Middle frontal gyrus (tissue), 1 donor: ENCODE measurements around the gene UBA5.
A peak's percentile ranks its signal among the peaks of the same experiment; 100 is the strongest.

Experiments used
- DNase-seq: peaks from one replicate; pipeline ENCODE4 v3.0.0-alpha.2; 2015; ENCODE audit warnings: low spot score; ENCODE audit errors: extremely low spot score

Gene UBA5

DNA sequence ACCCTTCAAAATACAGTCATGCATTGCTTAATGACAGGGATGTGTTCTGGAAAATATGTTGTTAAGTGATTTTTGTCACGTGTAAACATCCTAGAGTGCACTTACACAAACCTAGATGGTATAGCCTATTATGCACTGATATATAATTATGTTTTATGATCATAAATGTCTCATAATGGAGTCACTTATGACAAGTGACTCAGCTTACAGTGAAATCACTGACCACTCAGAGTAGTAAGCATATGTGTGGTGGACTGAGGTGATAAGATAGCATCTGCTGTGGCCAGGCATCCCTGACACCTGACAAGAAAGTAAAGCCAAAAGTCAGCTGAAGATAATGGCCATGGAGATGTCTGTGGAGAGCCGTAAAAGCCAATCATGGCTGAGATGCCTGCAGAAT is 5.9 kb upstream of the UBA5 start:
- DNase-seq: no peak

DNA sequence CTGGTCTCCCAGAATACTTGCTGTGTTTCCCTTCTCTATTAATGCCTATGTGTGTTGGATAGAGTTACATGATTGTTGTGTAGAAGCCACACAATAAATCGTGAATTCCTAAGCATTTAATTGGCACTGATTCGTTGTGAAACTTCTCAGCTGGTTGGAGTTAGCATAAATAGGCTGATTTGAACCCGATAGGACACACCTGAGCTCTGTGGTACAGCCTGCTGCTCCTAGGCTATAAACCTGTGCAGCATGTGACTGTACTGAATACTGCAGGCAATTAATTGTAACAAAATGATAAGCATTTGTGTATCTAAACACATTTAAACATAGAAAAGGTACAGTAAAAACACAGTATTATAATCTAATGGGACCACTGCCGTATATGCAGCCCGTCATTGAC is 5.4 kb upstream of the UBA5 start:
- no peak for DNase-seq

DNA sequence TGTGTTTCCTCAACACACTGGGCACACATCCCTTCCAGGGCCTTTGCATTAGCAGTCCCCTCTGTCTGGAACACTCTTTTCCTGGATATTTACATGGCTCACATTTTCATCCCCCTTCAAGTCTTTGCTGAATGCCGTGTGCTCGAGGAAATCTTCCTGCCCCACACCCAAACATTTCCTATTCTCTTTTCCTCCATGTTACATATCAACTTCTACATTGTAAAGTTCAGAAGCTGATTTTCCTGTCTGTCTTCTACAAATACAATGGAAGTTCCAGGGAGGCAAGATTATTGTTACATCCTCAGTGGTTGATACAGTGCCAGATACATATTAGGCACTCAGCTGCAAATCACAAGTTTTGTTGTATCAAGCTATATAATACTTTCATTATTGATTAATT is 4.7 kb upstream of the UBA5 start:
- no peak for DNase-seq

DNA sequence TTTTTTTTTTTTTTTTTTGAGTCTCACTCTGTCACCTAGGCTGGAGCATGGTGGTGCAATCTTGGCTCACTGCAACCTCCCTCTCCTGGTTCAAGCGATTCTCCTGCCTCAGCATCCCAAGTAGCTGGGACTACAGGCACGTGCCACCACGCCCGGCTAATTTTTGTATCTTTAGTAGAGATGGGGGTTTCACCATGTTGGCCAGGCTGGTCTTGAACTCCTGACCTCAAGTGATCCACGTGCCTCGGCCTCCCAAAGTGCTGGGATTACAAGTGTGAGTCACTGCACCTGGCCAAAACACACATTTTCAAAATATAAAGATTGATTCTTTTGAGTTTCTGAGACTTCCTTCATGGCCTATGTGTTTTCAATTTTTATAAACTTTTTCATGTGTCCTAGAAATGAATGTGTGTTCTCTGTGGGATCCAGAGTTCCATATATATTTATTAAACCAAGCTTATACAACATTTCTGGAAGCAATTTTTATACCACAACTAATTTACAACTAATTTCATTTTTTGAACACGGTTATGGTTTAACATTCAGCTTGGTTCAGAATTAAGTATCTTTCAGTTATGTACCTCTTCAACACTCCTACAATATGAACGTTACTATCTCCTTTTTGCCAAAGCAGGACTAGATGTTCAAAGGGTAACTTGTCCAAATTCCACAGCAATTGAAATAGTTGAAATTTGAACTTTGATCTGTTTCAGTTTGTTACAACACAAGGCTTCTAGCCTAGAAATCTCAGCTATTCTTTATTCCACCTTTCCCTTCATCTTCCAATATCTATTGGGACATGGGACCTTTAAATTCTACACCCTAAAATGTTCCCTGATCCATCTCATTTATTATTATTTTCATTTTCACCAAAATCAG is 2.0 kb upstream of the UBA5 start:
- no peak for DNase-seq

DNA sequence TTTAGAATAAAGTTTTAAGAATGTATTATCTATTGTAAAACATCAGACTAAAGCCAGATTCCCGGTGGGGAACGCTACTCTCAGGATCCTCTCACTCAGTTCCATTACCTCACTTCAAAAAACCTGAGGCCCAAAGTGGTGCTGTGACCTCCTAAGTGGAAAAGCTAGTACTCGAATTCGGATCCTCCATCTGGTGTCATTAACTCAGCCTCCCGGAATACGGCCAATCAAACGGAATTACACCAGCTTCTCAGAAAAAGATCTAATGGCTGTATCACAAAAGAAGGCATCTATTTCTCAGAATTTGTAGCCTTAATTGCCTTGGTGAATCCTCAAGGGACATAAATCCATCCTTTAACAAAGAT is 1.1 kb upstream of the UBA5 start:
- DNase-seq: no peak

DNA sequence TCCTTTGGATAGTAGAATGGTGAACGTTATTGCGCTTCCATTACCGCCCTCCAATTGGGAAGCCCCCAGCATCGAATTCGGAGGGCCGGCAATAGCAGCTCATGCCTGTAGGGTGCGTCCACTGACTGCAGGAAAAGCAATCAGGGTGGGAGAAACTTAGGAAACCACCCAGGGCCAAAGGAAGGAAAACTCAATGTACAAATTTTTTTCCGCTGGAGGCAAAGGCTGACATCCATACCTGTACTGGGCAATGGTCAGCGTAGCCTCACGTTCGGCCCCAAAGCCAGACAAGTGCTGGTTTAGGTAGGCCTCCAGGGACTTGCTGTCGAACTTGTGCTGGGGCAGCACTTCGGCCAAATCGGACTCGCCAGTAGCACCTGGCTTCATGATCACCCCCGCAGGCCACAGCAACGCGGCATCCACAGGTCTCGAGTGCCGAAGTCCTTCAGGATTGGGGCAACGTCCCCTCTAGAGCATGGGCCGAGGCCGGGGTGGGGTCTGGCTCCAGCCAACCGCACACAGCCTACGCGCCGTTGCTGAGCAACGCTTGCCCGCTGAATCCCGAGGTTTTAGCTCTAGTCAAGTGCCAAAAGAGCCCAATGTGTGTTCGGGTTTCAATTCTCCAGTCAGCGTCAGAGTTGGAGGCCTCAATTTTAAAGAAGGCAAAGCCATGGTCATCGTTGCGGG is 621 bp upstream of the UBA5 start, which contains the start of gene ACAD11:
Gene ACAD11 (minus strand): TSS at position 445 of the 687 bp plus-strand sequence. CDS start 58 bp downstream, at position 387.
- peak; percentile 33 for DNase-seq

DNA sequence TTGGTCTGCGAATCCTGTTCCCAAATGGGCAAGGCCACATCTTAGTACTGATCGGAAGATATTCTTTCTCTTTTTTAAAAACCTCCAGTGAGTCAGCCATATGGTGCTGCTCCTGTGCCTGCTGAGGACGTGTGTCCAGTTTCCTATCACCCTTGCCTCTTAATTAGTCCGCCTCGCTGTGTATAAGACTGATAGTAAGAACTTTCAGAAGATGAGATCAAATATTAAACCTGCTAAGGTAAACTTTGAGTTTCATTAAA is 612 bp downstream of the UBA5 start:
- no peak for DNase-seq

DNA sequence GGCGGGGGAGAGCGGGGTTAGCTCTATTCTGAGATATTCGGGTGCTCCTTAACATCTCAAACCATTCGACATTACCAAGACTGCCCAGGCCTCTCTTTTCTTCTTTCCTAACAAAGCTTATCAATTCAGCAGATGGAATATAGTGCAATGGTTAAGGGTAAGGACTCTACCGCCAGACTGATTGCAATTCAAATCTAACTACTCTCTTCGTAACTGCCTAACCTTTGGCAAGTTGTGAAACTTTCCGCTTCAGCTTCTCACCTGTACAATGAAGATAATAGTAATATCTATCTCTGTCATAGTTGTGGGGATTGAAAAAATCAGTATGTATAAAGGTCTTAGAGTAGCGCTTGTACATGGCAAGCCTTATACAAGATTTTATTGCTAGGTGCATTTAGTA is 972 bp downstream of the UBA5 start:
- no peak for DNase-seq

DNA sequence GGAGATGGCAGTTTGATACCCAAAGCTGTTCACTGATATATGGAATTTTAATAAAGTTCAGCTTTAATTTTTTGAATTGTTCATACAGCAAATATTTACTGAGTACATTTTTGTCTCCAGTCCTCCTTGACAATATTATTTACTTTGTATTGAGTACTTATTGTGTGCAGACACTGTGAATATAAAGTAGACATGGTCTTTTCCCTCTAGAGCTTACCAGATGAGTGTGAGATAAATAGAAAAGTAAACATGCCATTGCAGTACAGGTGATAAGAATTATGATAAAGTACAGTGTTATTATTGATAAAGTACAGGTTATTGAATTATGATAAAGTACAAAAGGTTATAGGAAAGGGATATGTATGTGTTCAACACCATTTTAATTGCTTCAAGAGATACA is 2.1 kb downstream of the UBA5 start:
- no peak for DNase-seq

DNA sequence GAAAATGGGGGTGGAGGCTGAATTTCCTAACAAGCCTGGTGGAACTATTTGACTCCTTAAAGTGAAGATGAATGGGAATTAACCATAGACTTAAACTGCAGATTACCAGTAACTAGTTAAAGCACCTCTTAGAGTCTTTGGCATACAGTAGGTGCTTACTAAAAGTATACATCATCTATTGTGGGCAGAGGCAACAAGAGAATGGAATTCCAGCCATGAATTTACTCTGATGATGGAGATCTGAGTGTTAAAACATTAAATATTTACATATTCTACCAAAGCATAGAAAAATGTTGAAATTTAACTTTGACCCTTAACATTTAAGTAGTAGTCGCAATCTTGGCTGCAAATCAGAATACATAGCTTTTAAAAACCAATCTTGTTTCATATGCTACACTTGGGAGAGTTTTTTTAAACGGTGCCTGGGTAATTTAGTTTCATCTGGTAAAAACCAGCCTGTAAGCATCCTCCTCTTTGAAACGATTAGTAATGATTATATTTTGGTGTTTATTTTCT is 5.2 kb downstream of the UBA5 start:
- no peak for DNase-seq

DNA sequence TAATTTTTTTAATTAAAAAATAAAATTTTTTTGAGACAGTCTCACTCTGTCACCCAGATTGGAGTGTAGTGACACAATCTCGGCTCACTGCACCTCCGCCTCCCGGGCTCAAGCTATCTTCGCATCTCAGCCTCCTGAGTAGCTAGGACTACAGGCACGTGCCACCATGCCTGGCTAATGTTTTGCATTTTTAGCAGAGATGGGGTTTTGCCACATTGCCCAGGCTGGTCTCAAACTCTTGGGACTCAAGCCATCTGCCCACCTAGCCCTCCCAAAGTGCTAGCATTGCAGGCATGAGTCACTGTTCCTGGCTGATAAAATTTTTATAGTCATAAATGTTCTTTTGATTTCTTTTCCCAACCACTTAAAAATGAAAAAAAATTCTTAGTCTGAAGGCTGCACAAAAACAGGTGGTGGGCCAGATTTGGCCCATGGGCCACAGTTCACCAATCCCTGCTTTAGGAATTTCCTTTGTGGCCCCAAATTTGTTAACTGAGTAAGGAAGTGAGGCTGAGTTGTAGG is 9.2 kb downstream of the UBA5 start:
- DNase-seq: no peak

DNA sequence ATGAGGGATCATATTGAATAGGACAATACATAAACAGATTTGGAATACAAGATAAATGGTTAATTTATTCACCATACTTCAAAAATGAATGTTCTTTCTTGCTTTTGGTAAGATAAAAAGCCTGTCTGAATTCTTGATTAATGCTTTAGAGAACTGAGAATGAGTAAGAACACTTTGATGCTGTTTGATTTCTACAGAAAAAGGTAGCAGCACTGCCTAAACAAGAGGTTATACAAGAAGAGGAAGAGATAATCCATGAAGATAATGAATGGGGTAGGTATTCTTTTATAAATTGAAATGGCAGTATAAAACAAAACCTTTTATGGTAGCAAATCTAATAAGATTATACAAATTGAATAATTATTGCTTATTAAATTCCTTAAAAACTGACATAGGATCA is 15.3 kb downstream of the UBA5 start:
- no peak for DNase-seq

DNA sequence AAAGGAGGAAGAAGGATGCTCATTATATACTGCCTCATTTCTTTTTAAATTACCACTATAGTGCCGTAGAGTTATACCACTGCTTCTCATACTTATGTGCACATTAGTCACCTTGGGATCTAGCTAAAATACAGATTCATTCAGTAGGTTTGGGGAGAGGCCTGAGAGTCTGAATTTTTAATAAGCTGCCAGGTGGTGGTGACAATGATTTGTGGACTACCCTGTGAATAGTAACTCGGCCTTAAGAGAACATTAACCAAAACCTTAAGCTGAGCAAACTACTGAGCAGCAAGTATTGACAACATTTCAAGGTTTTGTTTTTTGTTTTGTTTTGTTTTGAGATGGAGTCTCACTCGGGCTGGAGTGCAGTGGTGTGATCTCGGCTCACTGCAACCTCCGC is 19.8 kb downstream of the UBA5 start:
- no peak for DNase-seq

DNA sequence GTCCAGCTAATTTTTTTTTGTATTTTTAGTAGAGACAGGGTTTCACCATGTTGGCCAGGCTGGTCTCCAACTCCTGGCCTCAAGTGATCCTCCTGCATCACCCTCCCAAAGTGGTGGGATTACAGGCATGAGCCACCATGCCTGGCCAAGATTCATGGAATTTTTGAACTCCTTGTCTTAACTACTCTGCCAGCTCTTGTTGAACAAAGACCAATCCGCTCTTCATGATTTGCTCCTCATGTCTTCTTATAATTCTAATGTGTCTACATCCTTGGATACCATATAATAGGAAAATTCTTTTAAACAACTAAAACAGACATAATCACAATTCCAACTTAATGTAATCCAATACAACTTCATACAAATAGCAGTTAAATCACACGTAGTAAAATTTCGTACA is 21.3 kb downstream of the UBA5 start:
- no peak for DNase-seq

DNA sequence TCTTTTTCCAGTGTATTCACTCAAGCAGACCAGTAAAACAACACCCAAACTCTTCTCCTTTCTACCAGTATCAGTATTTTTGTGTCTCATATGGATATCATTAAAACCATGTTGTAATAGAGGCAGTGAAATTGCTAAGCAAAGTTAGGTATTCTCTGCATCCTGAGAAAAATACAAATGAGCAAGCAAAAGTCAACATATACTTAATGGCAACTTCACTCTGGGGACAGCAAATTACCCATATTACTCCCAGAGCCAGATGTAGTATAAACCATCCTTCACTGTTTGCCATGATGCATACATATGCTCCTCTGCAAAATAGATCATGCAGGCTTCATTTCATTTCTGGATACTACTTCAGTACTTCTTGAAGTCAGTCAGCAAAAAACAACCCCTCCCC is 22.1 kb downstream of the UBA5 start:
- no peak for DNase-seq

DNA sequence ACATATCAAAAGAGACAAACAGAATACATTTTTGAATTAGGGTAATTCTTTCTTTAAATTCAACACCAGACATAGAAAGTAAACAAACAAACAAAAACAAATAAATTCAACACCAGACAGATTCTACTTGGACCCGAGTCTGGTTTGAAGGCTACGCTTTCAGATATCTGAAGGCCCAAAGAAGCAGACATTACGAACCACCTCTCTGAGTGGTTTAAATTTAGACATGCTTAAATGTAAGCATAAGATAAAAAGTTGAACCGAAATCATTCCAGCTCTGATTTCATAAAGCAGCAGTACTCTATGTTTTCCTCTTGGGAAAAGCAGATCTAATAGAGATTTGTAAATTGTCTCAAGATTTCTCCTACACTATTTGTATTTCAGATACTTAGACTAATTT is 29.9 kb downstream of the UBA5 start:
- no peak for DNase-seq

DNA sequence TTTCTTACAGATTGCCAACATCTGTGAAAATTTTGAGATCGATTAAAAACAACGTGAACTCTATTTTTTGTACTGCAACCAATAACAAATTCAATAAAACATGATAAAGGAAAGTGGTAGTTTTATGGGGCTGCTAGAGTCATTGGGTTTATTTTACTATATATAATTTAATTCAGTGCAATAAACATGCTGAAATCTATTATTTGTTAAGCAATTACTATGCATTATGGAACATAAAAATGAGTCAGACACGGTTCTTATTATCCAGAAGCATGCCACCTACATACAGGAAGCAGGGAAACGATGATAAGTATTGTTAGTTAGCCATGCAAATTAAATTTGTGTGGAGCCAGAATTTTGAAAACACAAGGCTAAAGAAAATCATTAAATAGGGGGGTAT is 34.9 kb downstream of the UBA5 start:
- DNase-seq: no peak

DNA sequence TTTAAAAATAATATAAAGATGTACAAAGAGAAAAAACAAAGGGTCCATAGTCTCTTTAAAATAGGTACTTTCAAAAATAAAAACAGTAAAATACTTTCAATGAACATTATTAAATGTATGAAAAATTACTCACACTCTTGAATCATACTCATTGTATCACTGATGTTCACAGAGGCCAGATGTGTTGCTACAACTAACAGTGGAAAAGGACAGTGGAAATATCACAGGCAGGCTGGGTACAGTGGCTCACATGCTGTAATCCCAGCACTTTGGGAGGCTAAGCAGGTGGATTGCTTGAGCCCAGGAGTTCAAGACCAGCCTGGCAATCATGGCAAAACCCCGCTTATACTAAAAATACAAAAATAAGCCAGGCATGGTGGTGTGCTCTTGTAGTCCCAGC is 35.3 kb downstream of the UBA5 start:
- no peak for DNase-seq

DNA sequence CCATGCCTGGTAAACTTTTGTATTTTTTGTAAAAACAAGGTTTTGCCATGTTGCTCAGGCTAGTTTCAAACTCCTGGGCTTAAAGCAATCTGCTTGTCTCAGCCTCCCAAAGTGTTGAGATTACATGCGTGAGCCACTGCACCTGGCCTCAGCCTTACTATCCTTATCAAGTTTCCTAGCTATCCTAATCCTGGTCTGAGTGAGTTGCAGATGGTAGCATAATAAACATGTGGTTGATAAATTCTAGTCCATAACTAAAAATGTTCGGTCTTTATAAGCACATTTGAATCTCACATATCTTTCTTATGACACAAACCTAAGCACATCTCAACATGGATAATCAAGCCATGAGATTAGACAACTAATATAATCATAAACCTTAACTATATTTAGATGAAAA is 43.6 kb downstream of the UBA5 start:
- no peak for DNase-seq

DNA sequence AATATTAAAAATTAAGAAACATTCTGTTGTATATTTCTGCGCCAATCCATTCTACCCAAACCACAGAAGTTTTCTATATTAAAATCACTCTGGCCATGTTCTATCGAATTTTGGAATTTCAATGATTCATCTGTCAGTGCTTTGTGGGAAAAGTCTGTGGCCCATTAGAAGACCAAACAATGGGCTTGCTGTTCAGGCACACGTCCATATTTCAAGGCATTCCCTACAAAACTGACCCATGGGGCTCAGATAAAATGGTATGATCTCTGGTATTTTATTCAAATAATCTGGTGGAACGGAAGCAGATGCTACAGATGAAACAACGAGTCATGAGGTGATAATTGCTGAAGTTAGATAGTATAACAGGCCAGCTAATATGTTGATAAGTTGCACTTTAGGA is 49.6 kb downstream of the UBA5 start:
- DNase-seq: no peak

DNA sequence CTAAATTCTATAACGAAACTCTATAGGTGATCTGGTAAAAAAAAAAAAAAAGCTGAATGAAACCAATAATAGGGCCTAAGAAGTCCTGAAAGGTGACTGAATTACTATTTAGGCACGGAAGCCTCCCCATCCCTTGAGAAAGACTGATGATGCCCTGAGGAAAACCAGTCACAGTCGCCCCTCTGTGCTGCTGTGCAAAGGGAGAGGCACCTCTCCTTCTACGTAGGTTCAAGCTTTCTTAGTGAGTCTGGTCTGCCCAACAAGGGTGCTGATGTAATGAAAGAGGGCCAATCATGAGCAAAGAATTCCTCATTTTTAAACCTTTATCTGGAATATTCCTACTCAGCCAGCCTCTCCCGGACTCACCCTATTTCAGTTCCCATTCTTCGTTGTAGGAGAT is 50.2 kb downstream of the UBA5 start:
- no peak for DNase-seq

DNA sequence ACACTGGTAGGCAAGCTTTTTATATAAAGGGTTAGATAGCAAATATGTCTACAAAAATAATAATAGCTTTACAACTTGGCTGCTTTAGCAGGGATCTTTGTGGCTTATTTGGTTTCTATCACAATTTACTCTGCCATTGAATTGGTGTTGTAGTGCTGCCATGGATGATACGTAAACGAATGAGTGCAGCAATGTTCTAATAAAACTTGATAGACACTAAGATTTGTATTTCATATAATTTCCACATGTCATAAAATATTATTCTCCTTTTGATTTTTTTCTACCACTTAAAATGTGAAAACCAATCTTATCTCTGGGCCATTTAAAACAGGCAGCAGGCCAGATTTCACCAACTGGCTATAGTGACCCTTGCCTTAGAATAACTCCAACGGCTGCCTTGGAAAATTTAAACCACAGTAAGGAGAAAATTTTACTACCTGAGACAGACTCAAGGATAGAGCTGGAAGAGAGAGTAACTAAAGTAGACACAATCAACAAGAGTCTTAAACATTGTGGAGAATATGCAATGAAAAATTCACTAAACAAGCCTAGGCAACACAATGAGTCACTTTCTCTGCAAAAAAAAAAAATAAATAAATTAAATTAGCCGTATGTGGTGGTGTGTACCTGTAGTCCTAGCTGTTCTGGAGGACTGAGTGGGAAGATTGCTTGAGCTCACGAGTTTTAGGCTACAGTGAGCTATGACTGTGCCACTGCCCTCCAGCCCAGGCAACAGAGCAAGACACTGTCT is 54.0 kb downstream of the UBA5 start:
- DNase-seq: no peak
